ENCODE measurements around the gene NCAPH2.
A peak's percentile ranks its signal among the peaks of the same experiment; 100 is the strongest.
"Not testable (repeated sequence)": the region's sequence is repeated elsewhere in the genome, so short reads cannot be mapped to it uniquely, and the experiment has no call there.

Gene NCAPH2

DNA sequence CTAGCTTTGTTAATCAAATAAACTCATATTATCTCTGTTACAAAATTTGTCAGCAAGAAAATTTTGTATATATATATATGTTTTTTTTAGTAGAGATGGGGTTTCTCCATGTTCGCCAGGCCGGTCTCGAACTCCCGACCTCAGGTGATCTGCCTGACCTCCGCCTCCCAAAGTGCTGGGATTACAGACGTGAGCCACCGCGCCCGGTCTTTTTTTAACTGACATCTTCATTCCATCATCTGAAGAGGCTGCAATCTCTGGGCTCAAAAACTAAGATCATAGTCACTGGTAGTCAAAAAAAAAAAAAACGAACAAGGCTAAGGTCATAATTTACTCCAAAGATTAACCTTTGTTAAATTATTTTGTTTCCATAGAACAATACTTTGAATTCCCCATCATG lies 32.4 kb downstream of the NCAPH2 start:
- no peaks in the 10 kb centered on the region for H3K79me2 ChIP-seq (ENCODE audit: control insufficient read depth, low read length)
- peaks cover 50% of the 10 kb centered on the region for H3F3A ChIP-seq (ENCODE audit: control insufficient read depth, insufficient read depth)
- H3K9me3 ChIP-seq (ENCODE audit: control insufficient read depth, insufficient read depth, low read length): no peaks in the 10 kb centered on the region
- H3K4me3 ChIP-seq (ENCODE audit: low read length): peak overlapping the region; percentile 50
- H4K20me1 ChIP-seq (ENCODE audit: control insufficient read depth, insufficient read depth, low read depth, low read length): no peaks in the 10 kb centered on the region
- H3K9me2 ChIP-seq (replicated peaks; ENCODE audit: control insufficient read depth, low read length): no peaks in the 10 kb centered on the region
- TF ChIP-seq, protein P1, sequence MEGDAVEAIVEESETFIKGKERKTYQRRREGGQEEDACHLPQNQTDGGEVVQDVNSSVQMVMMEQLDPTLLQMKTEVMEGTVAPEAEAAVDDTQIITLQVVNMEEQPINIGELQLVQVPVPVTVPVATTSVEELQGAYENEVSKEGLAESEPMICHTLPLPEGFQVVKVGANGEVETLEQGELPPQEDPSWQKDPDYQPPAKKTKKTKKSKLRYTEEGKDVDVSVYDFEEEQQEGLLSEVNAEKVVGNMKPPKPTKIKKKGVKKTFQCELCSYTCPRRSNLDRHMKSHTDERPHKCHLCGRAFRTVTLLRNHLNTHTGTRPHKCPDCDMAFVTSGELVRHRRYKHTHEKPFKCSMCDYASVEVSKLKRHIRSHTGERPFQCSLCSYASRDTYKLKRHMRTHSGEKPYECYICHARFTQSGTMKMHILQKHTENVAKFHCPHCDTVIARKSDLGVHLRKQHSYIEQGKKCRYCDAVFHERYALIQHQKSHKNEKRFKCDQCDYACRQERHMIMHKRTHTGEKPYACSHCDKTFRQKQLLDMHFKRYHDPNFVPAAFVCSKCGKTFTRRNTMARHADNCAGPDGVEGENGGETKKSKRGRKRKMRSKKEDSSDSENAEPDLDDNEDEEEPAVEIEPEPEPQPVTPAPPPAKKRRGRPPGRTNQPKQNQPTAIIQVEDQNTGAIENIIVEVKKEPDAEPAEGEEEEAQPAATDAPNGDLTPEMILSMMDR (IDR thresholded peaks at IDR 0.05; ENCODE audit: low read depth, low read length, poor library complexity, severe bottlenecking): no peak
- no peak for TF ChIP-seq EZH2phosphoT487 (IDR thresholded peaks at IDR 0.05; ENCODE audit: borderline replicate concordance, low read length)
- peaks cover 91% of the 10 kb centered on the region for H3K4me1 ChIP-seq (ENCODE audit: control insufficient read depth, low read length)
- H3K27me3 ChIP-seq (ENCODE audit: control insufficient read depth, low read length): no peaks in the 10 kb centered on the region
- peak overlapping the region; percentile 94 for H3K27ac ChIP-seq (ENCODE audit: low read depth, low read length)
- peak overlapping the region; percentile 72 for H3K4me2 ChIP-seq (ENCODE audit: low read length)
- H3K36me3 ChIP-seq (ENCODE audit: control insufficient read depth, low read length): no peaks in the 10 kb centered on the region

DNA sequence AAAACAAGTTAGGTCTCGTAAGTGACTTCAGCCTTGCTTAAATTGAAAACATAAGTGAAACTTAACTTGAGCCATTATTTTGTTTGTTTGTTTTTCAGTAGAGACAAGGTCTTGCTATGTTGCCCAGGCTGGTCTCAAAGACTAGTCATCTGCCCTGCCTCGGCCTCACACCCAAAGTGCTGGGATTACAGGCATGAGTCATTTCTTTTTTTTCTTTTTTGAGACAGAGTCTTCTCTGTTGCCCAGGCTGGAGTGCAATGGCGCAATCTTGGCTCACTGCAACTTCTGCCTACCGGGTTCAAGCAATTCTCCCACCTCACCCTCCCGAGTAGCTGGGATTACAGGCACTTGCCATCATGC lies 33.6 kb downstream of the NCAPH2 start:
- Histone ChIP-seq H3K4me1 (ENCODE audit: control insufficient read depth, low read length) (peaks cover 78% of the 10 kb centered on the region), H3F3A (ENCODE audit: control insufficient read depth, insufficient read depth) (peaks cover 37% of the 10 kb centered on the region)

DNA sequence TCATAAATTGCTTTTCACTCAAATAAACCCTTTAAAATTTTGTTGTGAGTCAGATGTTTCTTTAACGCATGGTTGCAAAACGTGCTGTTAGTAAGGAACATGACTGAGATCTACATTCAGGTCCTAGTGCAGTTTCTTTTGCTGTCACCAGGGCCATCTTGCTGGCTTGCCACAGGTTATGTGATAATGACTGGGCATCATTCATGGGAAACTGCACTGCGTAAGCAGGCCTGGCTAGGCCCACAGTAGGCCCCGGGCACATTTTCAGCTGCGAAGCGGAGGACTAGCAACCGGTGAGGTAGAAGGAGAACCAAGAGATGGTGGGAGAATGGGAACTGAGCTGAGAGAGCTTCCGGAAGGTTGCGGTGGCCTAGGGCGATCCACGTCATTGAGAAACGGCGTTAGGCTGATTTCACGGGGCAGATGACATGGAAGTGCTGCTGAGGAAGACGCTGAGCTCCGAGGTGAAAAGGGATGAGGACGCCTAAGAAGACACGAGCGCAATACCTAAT lies 34.4 kb downstream of the NCAPH2 start:
- H3K9me2 ChIP-seq (replicated peaks; ENCODE audit: control insufficient read depth, low read length): no peaks in the 10 kb centered on the region
- H4K20me1 ChIP-seq (ENCODE audit: control insufficient read depth, insufficient read depth, low read depth, low read length): no peaks in the 10 kb centered on the region
- peak overlapping the region; percentile 72 for H3K4me2 ChIP-seq (ENCODE audit: low read length)
- no peaks in the 10 kb centered on the region for H3K36me3 ChIP-seq (ENCODE audit: control insufficient read depth, low read length)
- peaks cover 70% of the 10 kb centered on the region for H3K4me1 ChIP-seq (ENCODE audit: control insufficient read depth, low read length)
- no peaks in the 10 kb centered on the region for H3K27me3 ChIP-seq (ENCODE audit: control insufficient read depth, low read length)
- no peak for TF ChIP-seq EZH2phosphoT487 (IDR thresholded peaks at IDR 0.05; ENCODE audit: borderline replicate concordance, low read length)
- TF ChIP-seq, protein P1 (IDR thresholded peaks at IDR 0.05; ENCODE audit: low read depth, low read length, poor library complexity, severe bottlenecking): peak; percentile 20
- H3F3A ChIP-seq (ENCODE audit: control insufficient read depth, insufficient read depth): peaks cover 37% of the 10 kb centered on the region
- H3K4me3 ChIP-seq (ENCODE audit: low read length): peak overlapping the region; percentile 50
- H3K79me2 ChIP-seq (ENCODE audit: control insufficient read depth, low read length): no peaks in the 10 kb centered on the region
- peak overlapping the region; percentile 94 for H3K27ac ChIP-seq (ENCODE audit: low read depth, low read length)
- H3K9me3 ChIP-seq (ENCODE audit: control insufficient read depth, insufficient read depth, low read length): no peaks in the 10 kb centered on the region

More for the DNA sequence above, 33.6 kb downstream of the NCAPH2 start:
- H3K9me2 ChIP-seq (replicated peaks; ENCODE audit: control insufficient read depth, low read length); H3K9me3 ChIP-seq (ENCODE audit: control insufficient read depth, insufficient read depth, low read length); H4K20me1 ChIP-seq (ENCODE audit: control insufficient read depth, insufficient read depth, low read depth, low read length); H3K27me3 ChIP-seq (ENCODE audit: control insufficient read depth, low read length); H3K36me3 ChIP-seq (ENCODE audit: control insufficient read depth, low read length); H3K79me2 ChIP-seq (ENCODE audit: control insufficient read depth, low read length): not testable (repeated sequence)
- Histone ChIP-seq H3K4me3 (ENCODE audit: low read length) (peak overlapping the region; percentile 50), H3K4me2 (ENCODE audit: low read length) (peak overlapping the region; percentile 72), H3K27ac (ENCODE audit: low read depth, low read length) (peak overlapping the region; percentile 94)

DNA sequence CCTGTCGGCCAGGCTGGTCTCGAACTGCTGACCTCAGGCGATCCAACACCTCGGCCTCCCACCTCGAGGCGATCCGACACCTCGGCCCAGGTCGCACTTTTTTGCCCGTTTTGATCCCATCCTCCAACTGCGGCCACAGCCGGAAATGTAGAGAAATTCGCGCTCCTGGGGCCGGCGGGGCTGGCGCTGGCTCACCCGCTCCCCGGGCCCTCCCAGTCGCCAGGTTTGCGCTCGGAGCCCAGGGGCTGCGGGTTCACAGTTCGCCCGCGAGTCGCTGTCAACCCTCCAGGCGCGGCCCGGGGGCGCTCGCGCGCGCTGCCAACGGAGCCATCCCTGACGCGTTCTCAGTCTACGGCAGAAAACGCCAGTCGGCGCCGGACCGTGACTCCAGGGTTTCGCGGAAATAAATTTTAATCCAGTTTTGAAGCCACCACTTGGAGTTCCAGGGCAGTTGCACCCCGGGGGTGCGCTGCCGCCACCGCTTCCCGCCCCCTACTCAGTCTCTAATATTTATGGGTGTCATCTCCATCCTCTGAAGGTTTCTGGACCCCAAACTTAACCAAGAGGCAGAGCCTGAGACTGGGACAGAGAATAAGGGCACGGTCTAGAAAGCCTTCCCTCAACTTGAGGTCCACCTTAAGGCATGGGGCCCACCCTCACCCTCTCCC lies 36.2 kb downstream of the NCAPH2 start:
- TF ChIP-seq, protein P1 (IDR thresholded peaks at IDR 0.05; ENCODE audit: low read depth, low read length, poor library complexity, severe bottlenecking): peak; percentile 83
- no peak for TF ChIP-seq EZH2phosphoT487 (IDR thresholded peaks at IDR 0.05; ENCODE audit: borderline replicate concordance, low read length)
- Histone ChIP-seq H4K20me1 (ENCODE audit: control insufficient read depth, insufficient read depth, low read depth, low read length) (no peaks in the 10 kb centered on the region), H3K27me3 (ENCODE audit: control insufficient read depth, low read length) (no peaks in the 10 kb centered on the region), H3K4me1 (ENCODE audit: control insufficient read depth, low read length) (peaks cover 67% of the 10 kb centered on the region), H3K9me3 (ENCODE audit: control insufficient read depth, insufficient read depth, low read length) (no peaks in the 10 kb centered on the region), H3K4me3 (ENCODE audit: low read length) (peak overlapping the region; percentile 42), H3K27ac (ENCODE audit: low read depth, low read length) (no peak overlapping the region), H3K4me2 (ENCODE audit: low read length) (peak overlapping the region; percentile 55), H3K79me2 (ENCODE audit: control insufficient read depth, low read length) (no peaks in the 10 kb centered on the region), H3K36me3 (ENCODE audit: control insufficient read depth, low read length) (no peaks in the 10 kb centered on the region), H3K9me2 (replicated peaks; ENCODE audit: control insufficient read depth, low read length) (no peaks in the 10 kb centered on the region), H3F3A (ENCODE audit: control insufficient read depth, insufficient read depth) (peaks cover 36% of the 10 kb centered on the region)
